Smooth muscle cell of the brain vasculature (primary cell): ENCODE results near the gene FOXK2.

Experiments
- DNase-seq: peaks from one replicate; pipeline ENCODE4 v3.0.0-alpha.2; 2012; ENCODE audit warnings: low read depth, low spot score

Gene FOXK2

GRCh38 chr17:82605939-82606600 lies 86.5 kb downstream of the FOXK2 start:
- no peak for DNase-seq

DNA sequence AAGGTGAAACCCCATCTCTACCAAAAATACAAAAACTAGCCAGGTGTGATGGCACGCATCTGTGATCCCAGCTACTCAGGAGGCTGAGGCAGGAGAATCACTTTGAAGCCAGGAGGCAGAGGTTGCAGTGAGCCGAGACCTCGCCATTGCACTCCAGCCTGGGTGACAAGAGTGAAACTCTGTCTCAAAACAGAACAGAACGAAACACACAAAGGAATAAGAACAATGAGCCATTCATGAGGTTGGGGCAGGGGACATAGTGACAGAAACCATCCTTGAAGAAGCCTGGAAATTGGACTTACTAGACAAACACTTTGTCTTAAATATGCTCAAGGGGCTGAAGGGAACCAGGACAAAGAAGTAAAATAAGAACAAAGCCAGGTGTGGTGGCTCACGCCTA lies 89.3 kb downstream of the FOXK2 start:
- DNase-seq: no peak

GRCh38 chr17:82609655-82610054 lies 90.1 kb downstream of the FOXK2 start:
- no peak for DNase-seq

- no peak for DNase-seq
These were observed 91.9 kb downstream of the FOXK2 start for GRCh38 chr17:82611140-82612058.

DNA sequence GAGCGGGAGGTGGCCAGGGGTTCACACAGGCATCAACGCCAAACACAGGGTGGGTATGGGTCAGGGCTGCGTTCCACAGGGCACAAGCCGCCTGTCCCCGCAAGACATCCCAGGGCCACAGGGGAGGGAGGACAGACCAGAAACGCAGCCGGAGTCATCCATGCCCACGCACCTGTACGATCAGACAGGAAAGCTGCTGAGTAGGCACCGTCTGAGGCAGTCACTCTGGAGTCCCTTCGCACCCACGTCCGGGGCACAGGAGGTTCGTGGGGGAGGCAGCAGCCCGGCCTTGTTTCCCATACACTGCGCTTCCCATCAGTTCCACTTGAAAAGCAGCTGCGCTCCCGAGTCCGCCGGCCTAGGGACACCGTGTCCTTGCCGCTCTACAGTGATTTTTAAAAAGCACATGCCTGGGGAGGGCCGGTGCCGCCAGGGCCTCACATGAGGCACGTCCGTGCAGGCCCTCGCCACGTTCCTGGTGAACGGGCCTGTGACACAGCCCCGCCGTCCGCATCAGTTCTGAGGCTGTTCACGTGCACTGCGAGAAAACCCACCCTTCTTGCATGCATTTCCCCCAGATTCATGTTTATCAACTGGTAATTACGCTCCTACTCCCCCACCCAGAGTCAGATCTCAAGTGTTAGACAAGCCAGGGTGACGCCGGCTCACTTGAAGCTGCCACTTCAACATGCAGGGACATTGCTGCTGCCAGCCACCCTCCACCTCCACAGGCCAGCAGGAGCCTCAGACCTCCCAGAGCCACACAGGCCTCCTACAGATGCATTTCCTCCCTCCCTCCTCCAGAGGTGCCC lies 94.0 kb downstream of the FOXK2 start:
- DNase-seq: no peak

GRCh38 chr17:82614095-82614631 lies 94.6 kb downstream of the FOXK2 start:
- DNase-seq: no peak

GRCh38 chr17:82615084-82616020 lies 95.8 kb downstream of the FOXK2 start:
- no peak for DNase-seq

- no peak for DNase-seq
These were observed 96.6 kb downstream of the FOXK2 start for GRCh38 chr17:82616021-82616711.

- DNase-seq: no peak
These were observed 99.7 kb downstream of the FOXK2 start for GRCh38 chr17:82619211-82619610.

DNA sequence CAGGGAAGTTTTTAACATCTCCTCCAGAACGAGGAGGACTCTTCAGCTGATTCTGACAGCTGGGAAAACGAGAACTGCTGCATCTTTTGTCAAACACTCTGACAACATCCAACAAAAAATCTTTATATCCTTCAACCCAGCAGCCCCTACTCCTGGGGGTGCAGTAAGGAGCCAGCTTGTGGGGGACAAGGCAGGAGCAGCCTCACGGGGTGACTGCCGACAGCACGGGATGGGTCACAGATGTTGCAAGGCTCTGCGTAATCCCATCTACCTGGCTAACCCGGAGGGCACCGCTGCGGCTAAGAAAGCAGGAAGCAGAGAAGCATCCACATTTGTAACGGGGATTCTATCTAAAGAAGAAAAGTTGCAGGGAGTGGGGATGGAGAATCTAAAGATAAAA lies 100.1 kb downstream of the FOXK2 start:
- DNase-seq: no peak

DNA sequence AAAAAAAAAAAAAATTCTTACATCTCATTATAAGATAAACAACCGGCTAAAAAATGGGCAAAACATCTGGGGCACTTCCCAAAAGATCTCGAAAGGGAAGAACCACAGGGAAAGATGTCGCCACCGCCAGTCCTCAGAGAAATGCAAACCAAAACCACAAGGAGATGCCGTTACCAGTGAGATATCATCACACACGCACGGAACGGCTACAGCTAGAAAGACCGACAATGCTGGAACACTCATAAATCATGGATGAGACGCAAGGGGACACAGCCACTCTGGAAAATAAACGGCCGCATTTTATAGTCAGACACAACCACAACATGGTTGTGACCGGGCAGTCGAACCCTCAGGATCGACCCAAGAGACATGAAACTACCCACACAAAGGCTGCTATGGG lies 104.2 kb downstream of the FOXK2 start:
- DNase-seq: no peak

DNA sequence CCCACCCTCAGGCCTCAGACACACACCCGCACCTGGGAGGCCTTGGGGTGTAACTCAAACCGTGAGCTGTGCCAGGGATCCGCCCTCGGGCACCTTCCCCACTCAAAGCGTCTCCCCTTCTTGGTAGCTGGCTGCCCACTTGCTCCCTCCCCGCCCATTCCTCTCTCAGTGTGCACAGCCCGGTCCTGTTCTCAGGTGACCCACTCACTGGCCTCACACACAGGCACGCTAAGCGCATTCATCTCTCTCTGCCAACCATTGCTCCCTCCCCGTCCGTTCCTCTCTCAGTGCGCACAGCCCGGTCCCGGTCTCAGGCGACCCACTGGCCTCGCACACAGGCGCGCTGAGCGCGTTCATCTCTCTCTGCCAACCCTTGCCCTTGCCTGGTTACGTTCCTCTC lies 107.9 kb downstream of the FOXK2 start:
- DNase-seq: no peak

DNA sequence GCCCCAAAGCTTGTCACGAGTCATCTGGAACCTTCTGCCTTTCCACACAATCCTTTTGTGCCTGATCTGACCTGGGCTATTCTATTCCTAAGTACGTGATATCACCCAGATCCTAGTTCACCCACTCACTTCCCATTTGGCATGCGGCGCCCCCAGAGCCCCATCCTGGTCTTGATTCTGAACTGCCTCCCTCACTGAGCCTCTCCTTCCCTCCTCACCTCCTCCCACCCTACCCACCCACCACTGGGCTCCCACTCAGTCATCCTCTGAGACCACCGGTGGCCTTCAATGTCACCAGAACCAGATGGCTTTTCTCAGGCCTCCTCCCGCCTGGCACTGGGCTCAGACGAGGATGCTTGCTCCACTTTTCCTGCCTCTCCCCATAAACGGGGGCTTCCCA lies 110.2 kb downstream of the FOXK2 start:
- no peak for DNase-seq

- DNase-seq: no peak
These were observed 110.7 kb downstream of the FOXK2 start for GRCh38 chr17:82630212-82630611.

DNA sequence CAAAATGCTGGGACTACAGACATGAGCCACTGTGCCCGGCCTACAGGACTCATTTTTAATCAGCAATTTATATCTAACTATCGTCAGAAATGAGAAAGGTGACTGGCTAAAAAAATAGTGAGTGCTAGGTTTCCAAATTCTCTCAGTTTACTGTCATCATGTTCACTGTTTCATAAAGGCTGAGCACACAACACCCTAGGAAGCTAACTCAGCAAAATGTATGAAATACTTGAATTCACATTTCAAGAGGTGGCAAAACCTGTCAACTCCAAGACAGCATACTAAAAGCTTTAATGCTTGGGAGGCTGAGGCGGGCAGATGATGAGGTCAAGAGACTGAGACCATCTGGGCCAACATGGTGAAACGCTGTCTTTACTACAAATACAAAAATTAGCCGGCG lies 112.0 kb downstream of the FOXK2 start:
- no peak for DNase-seq

DNA sequence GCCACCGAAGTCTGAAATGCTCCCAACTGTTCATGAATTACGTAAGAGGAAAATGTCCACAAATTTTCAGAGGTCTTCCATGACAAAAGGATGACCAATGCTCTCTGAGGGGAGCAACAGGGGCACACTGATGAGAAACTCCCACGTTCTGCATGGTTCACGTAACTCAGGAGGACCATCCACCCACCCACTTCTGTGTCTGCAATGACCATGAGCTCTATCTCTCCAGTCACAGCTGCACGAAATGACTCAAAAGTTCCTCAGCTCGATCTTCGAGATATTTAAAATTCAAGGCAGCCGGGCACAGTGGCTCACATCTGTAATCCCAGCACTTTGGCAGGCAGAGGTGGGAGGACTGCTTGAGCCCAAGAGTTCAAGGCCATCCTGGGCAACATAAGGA lies 112.9 kb downstream of the FOXK2 start:
- no peak for DNase-seq

DNA sequence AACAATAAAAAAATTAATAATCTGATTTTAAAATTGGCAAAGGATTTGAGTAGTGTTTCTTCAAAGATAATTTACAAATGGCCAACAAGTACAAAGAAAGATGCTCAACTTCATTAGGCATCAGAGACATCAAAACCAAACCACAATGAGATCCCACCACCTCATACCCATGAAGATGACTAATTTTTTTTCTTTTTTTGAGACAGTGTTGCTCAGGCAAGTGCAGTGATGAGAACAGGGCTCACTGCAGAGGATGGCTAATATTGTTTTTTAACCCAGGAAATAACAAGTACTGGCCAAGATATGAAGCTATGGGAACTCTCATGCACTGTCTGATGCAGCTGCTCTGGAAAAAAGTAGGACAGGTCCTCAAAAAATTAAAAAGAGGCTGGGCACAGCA lies 113.8 kb downstream of the FOXK2 start:
- DNase-seq: no peak

- no peak for DNase-seq
These were observed 117.4 kb downstream of the FOXK2 start for GRCh38 chr17:82636626-82637598.

DNA sequence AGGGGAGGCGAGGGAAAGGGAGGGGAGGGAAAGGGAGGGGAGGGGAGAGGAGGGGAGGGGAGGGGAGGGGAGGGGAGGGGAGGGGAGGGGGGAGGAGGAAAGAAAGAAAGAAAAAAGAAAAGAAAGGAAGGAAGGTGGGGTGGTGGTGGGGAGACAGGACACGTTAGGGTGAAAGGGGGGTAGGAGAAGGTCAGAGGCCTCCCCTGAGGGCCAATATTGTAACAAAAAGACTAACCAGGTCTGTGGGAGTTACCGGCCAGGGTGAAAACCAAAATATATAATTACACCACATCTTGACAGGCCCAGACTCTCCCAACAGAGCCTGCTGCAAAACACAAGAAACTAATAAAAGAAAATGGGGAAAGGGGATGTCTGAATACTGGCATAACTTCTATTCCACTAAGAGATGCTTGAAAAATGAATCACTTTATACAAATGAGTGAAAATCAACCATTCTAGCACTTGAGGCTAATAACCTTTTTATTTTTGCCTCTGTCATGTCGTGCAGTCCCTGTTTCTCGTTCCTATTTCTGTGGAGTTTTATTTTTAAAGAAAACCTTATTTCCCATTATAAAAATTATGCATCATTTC lies 118.7 kb downstream of the FOXK2 start:
- no peak for DNase-seq
